HG03342 (cell line): ENCODE results near the gene CEP85.

Experiments used
- ATAC-seq: cut with Tn5 transposase; IDR thresholded peaks from one replicate; pipeline ENCODE4 v1.9.1; 2021; ENCODE audit warnings: mild to moderate bottlenecking, moderate library complexity; ENCODE audit not compliant: unreplicated experiment

Gene CEP85

GRCh38 chr1:26276432-26276838 lies 42.4 kb downstream of the CEP85 start:
- ATAC-seq = no peak

- no peak for ATAC-seq
Measured at GRCh38 chr1:26277261-26277661, 43.3 kb downstream of the CEP85 start.

GRCh38 chr1:26277719-26278118 lies 43.7 kb downstream of the CEP85 start:
- ATAC-seq = no peak

GRCh38 chr1:26278303-26278702 lies 44.3 kb downstream of the CEP85 start:
- ATAC-seq = no peak

DNA sequence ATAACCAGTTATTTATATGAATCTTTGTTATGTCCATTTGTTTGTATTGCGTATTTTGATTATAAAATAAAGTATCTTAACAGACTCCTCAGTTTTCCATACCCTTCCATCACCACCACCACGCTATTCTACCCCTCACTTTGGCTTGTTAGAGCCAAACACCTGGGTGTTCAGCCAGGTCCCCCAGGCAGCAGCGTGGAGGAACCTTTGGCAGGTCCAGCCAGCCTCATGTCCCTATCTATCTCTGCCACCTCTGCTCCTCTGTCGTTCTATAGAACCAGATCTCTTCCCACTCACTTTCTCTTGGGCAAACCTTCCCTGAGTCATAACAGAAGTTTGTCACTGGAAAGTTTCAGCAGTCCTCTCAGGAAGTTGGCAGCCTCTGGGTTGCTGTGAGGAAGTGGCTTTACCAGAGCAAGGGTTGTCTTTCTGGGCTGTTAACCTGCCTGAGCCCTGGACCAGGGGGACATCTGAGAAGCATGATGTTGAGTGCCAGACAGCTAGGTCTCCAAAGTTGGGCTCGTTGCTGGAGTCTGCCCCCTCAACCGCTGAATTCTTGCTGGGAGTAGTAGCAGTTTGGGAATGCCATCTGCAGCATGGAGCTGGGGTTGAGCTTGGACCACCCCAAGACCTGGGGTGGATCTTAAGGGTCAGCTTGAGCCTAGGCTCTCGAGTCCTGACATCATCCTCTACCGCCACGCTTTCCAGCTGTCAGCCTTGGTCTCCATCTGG lies 44.9 kb downstream of the CEP85 start:
- no peak for ATAC-seq

- peak; percentile 64 for ATAC-seq
Measured at GRCh38 chr1:26279456-26280332, 45.7 kb downstream of the CEP85 start, which contains the start of gene SH3BGRL3. SH3BGRL3 (plus strand) TSS chr1:26280086; CDS start chr1:26280156, 70 bp downstream.

DNA sequence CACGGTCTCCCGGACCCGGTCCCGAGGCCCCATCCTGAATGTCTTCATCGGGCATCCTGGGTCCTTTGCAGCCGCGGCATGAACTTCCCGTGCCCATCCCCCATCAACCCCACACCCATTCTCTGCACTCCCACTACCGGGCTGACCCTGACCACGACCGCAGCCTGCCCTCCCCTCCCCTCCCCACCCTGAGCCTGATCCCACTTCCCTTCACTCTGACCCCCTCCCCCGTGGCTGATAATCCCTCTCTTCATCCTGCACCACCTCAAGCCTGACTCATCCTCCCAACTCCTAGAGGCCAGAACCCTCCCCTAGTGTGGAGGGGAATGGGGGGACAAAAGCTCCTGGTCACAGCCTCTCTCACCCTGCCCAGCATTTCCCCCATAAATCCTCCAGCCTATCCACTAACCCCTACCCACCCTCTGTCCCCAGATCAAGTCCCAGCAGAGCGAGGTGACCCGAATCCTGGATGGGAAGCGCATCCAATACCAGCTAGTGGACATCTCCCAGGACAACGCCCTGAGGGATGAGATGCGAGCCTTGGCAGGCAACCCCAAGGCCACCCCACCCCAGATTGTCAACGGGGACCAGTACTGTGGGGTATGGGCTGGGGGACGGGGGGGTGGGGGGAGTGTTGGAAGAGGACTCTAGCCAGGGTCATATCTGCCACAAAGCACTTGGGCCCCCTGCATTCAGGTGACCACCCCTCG lies 46.5 kb downstream of the CEP85 start:
- ATAC-seq = no peak

DNA sequence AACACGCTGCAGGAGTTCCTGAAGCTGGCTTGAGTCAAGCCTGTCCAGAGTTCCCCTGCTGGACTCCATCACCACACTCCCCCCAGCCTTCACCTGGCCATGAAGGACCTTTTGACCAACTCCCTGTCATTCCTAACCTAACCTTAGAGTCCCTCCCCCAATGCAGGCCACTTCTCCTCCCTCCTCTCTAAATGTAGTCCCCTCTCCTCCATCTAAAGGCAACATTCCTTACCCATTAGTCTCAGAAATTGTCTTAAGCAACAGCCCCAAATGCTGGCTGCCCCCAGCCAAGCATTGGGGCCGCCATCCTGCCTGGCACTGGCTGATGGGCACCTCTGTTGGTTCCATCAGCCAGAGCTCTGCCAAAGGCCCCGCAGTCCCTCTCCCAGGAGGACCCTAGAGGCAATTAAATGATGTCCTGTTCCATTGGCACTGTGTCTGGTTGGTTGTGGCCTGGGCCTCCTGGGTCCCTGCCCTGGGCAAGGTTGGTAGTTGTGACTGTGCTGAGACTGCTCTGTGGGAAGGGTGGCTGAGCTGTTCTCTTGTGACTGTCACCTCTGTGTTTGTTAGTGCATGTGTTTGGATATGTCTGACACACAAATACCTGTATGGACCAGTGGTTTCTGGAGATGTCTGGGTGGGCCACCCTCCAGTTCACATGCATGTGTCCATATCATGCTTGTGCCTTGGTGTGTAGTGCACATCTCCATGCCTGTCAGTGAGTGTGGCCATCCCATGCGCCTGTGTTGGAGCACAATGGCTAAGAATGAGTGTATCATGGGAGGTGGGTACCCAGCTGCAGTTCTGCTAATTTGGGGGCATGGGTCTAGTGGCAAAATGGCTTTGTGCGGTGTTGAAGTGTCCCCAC lies 47.3 kb downstream of the CEP85 start:
- ATAC-seq = no peak

DNA sequence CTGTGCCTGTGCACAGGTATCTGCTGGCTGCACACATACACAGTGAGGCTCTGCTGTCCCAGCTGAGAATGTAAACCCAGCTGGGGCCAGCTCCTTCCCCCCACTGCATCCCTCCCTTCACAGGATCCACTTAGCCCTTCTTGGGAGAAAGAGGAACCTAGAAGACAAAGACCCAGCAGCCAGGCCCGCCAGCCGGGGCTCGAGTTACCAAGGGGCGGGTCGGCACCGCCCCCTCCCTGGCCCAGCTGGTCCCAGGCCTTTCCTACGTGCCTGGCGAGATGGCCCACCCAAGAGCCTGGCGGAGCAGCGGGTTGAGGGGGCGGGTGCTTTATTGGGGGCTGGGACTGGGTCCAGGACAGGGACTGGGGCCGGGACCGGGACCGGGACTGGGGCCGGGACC lies 48.0 kb downstream of the CEP85 start:
- no peak for ATAC-seq

DNA sequence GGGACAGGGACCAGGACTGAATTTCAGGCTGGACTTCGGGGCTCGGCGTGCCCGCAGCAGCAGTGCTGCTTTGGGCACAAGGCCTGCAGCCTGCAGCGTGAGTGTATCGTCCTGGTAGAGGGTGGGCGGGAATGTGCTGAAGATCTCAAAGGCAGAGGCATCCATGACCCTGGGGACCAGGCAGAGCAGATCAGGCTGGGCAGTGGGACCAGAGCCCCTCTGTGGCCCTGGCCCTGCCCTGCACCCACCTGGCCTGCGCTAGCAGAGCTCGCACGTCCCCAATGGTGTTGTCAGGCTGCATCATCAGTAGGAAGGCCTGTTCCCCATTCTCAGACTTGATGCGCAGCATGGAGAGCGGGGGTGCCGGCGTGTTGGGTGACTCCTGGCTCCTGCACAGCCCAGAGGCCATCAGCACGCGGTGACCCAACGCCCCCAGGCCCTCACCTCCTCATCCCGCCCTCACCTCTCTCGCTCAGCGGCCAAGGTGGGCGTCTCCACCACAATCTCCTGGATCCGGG lies 48.5 kb downstream of the CEP85 start:
- no peak for ATAC-seq

GRCh38 chr1:26283279-26283853 lies 49.4 kb downstream of the CEP85 start:
- no peak for ATAC-seq

DNA sequence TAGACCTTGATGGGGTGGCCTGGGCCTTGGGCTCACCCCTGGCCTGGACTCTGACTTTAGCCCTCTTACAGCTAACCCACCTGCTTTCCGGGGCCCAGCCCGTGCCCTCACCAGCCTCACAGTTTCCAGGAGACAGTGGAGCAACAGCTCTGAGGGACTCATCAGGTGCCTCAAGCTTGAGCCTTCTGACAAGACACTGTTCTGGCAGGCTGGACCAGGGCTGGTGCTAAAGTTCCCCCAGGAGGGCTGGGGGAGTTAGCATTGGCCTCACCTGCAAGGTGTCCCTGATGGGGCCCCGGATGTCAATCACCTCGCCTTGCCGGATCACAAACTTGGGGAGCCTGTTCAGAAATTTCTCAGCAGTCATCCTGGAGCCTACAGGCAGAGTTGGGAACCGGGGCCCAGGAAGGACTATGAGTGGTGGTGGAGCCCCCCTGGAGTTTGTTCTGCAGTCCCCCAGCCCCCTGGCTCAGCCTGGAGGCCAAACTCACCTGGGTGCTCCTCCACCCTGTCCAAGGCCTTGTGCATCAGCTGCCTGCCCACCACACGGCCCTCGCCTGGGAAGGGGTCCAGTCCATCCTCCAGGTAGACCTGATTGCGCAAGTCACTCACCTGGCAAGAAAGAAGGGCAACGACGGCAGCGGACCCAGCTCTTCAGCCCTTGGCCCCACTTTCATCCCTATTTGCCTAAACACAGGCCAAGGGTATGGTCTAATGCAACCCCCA lies 50.0 kb downstream of the CEP85 start:
- no peak for ATAC-seq

- ATAC-seq = no peak
Measured at GRCh38 chr1:26284597-26285347, 50.8 kb downstream of the CEP85 start.

DNA sequence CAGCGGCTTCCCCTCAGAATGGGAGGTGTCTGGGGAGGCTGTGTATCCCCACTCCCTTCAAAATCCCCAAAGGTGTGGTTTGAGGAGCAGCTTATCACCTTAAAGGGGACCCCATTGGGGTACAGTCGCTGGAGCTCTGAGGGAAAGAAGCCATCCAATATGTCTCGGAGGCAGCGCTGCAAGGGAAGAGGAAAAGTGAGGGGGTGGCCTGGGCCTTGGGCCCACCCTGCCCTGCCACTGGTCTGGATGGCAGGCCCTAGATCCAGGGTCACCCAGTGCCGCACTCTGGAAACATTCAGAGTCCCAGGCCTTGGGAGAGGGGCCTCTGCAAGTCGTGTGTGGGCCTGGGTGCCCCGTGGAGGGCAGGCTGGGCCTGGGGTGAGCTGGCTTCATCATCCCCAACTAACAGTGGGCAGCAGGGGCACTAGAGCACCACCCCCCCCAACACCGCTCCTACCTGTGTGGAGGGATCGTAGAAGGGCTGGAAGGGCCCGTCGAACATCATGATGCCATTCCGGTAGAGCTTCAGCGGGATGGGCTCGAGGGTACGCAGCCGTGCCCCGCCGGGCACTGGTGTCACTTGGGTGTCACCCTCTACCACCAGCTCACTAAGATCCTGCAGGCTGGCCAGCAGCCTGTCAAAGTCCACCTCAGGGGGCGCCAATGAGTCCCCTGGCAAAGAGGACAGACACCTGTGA lies 51.5 kb downstream of the CEP85 start:
- ATAC-seq = no peak

DNA sequence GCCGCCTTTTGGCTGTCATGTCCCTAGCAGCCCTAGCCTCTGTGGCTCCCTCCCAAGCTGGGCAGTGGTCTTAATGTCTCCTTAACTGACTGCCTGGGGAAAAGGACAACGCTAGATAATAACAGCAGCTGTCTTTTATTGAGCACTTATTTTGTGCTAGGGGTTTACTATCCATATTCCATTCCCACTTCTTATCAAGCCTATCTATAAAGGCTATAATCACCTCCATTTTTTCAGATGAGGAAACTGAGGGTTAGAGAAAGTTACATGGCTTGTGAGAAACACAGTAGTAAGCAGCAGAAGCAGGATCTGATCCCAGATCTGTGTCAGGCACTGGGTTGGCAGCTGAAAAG lies 52.0 kb downstream of the CEP85 start:
- ATAC-seq = no peak

DNA sequence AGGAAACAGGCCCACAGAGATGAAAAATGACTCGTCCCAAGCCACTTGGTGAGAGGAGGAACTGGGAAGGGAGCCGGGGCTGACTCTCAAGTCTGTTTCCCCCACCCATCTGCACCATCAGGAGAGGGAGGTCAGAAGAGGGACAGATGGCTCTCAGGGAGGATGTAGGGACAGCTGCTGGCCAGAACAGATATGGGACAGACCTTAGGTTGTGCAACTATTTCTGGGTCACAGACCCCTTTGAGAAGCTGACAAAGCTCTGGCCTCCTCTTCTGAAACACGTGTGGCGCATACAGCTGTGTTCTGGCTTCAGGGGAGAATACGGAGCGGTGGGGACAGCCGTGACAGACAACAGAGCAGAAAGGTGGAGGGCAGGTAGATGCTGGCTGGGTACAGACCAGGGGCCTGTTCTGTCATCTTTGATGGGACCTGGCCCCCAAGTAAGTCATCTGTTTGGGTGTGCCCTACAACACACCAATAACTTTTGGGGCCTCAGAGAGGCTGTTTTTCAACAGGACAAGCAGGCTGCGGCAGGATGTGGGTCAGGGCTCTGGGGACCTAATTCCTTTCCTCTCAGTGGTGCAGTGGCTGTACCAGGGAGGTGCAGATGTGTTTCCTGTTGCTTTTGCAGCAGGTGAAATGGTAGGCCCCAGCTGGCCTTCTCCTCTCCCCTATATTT lies 53.2 kb downstream of the CEP85 start:
- ATAC-seq = peak; percentile 36

- ATAC-seq = no peak
Measured at GRCh38 chr1:26287811-26288210, 53.8 kb downstream of the CEP85 start.
